HL-60/S4 (cell line): Measurements from ENCODE around the gene TEX54.
"Not testable (repeated sequence)": the region's sequence is repeated elsewhere in the genome, so short reads cannot be mapped to it uniquely, and the experiment has no call there.

Experiments
- in situ Hi-C: fragments of 300-500 bp; cut with MboI; formaldehyde crosslinking; loops from 2 replicates; pipeline ENCODE4 v1.14.3; 2022; ENCODE audit warnings: low sequenced_read_pairs

The TEX54 gene

GRCh38 chr11:62839050-62839945, 6.7 kb upstream of the TEX54 start, which contains the start of gene WDR74:
Gene WDR74 (minus strand): TSS chr11:62839590. CDS start chr11:62839570, 20 bp downstream.
- in situ Hi-C loops, result no loop called here

- in situ Hi-C loops, result no loop called here
These were observed 2.7 kb upstream of the TEX54 start for GRCh38 chr11:62835336-62835735.

DNA sequence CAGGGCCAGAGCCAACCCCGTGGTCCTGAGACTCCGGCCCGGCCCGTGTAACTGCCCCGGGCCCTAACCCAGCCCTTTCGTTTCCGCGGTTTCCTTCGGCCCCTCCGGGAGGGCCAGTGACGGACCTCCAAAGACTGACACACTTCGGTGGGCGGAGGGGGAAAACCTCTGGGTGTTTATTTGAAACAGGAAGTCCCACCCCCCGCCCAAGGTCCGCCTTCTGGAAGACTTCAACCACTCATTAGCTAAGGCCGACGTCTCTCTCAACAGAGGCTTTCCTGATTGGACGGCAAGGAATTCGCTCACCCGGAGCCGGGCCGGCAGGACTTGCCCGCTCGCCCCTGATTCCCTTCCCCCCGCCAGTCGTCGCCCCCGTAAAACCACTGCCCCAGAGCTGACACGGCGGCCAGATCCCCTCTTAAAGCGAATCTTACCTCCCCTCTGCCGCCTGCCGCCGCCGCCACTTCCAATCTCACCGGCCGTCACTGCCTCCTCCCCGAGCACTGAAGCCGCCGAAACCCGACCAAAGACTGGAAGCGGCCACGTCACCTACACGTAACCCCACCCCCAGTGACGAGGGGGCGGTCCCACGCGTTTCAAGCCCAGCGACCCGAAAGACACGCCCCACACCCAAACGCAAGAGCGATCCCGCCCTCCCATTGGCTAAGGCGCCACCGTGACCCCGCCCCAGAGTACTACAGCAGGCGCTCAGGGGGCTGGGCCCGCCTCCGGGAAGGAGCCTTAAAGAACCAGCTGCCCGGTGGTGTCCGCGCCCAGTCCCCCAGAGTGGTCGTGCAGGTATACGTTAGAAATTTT, 913 bp downstream of the TEX54 start, which contains the start of gene STX5:
Gene STX5, minus strand, starts transcription at position 532 of the 816 bp plus-strand sequence. CDS start 808 bp downstream, outside the sequence.
- in situ Hi-C loops, result no loop called here

DNA sequence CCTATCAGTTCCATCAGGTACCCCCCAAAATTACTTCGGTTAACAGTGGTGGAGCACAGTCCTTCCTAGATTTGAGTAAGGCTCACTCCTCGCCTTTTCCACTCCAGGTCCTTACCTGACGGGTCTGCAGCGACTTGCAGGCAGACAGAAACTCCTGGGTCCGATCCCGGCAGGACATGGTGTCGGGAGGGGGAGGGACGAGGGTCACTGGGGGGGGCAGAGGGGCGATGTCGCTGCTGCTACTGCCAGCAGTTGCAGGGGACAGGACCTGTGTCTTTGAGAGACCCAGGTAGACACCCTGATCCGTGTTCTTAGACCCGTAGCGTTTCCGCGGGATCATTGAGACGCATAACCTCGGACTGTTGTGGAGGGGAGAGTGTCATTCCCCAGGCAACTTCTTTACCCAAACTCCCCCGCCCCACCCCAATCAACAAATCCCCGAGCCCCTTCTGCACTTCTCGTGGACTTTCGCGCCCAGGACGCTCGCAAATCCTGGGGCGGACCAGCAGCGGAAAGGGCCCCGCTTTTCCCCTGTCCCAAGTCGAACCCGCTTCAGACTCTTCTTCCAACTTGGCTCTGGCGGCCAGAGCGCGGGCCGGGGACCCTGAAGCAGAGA, 1.6 kb downstream of the TEX54 start:
- in situ Hi-C loops, result no loop called here

DNA sequence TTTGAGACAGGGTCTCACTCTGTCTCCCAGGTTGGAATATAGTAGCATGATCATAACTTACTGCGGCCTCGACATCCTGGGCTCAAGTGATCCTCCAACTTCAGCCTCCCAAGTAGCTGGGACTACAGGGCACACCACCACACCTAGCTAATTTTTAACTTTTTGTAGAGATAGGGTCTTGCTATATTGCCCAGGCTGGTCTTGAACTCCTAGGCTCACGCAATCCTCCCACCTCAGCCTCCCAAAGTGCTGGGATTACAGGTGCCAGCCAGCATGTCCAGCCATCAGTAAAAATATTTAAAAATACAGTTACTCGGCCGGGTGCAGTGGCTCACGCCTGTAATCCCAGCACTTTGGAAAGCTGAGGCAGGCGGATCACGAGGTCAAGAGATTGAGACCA, 4.5 kb downstream of the TEX54 start:
- in situ Hi-C loops, result not testable (repeated sequence)

DNA sequence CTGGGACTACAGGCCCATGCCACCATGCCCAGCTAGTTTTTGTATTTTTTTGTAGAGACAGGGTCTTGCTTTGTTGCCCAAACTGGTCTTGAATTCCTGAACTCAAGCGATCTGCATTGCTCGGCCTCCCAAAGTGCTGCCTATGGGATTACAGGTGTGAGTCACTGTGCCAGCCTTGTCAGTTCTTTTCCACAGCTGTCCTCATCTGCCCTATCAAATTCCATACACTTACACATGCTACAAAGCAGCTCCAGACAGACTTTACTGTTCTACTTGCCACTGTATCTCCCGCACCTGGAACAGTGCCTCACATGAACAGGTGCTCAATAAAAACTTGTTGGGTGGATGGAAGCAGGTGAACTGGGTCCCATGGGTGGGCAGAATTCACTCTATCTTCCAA, 9.0 kb downstream of the TEX54 start:
- in situ Hi-C loops, result no loop called here

DNA sequence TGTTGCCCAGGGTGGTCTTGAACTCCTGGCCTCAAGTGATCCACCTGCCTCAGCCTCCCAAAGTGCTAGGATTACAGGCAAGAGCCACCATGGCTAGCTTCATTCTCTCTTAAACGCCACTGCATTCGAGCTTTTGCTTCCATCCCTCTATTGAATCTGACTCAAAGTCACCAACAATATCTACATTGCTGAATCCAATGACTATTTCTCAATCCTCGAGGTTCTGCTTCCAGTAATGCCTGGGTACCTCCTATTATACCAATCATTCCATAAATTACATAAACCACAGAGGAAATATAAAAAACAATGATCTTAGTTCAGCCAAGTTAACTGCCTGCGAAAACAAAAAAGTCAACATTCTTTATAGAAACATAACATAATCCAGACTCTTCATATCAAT, 15.5 kb downstream of the TEX54 start:
- in situ Hi-C loops, result no loop called here

DNA sequence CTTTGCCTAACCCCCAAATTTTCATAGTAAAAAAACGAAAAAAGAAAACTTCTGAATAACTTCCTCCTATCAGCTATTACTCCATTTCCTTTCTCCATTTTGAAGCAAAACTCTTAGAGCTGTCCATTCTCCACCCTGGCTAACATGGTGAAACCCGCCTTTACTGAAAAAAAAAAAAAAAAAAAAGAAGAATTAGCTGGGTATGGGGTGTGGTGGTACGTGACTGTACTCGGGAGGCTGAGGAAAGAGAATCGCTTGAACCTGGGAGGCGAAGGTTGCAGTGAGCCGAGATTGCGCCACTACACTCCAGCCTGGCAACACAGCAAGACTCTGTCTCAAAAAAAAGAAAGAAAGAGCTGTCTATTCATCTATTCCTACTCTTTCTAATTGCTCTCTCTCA, 16.1 kb downstream of the TEX54 start:
- in situ Hi-C loops, result no loop called here

DNA sequence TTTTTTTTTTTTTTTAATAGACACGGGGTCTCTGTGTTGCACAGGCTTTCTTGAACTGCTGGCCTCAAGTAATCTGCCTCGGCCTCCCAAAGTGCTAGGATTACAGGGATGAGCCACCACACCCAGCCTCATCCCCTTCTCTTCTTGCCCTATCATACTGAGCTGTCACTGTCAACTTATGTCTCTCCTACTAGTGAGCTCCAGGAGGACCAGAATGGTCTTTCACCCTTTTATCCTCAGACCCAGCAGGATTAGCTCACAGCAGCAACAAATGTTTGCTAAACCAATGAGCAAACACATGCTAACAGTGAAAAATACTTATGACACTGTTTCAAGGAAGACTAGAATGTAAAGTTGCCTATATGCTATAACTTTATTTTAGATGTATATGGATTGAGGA, 21.0 kb downstream of the TEX54 start:
- in situ Hi-C loops, result no loop called here

DNA sequence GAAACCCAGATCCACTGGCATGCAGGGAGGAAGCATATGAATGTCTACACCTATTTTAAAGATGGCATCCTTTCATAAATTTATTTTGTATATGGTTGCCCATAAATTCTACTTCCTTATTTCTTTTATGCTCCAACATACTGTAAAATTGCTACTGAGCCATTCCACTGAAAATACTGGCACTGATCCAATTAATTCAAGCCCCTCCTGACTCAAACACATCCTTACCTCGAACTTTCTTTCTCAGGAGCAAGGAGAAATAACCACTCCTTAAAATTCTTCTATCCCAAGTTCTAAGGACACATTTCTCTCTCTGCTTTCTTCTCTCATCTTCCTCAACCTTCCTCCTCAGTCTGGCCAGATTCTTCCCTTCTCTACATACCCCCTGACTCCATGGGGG, 21.9 kb downstream of the TEX54 start:
- in situ Hi-C loops, result no loop called here

DNA sequence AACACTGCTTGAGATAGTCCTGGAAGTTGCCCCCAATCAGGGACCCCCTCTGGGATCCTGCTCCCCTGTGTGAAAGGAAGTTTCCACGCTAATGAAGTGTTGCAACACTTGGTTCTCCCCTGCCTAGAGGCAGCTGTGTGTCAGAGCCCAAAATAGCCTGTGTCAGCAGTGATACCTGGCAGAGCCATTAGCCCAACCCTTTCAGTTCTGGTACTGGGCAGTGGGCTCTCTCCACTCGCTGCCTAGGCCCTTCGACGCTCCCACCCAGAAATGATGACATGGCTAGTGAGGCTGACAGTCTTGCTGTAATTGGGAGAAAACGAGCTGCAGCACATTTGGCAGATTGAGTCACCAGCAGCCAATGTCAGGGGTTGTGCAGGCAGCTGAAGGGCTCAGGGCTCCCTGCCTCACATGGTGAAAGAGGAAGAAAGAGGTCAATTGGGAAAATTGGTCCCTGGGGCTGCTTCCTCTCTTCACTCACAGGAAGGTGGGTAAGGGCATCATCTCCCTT, 26.0 kb downstream of the TEX54 start:
- in situ Hi-C loops, result no loop called here

- in situ Hi-C loops, result no loop called here
These were observed 26.6 kb downstream of the TEX54 start for GRCh38 chr11:62805961-62806441.

GRCh38 chr11:62805076-62805892, 27.4 kb downstream of the TEX54 start, which contains the start of gene NXF1:
Gene NXF1 (minus strand): TSS chr11:62805440. CDS start chr11:62805356, 84 bp downstream.
- in situ Hi-C loops, result no loop called here

DNA sequence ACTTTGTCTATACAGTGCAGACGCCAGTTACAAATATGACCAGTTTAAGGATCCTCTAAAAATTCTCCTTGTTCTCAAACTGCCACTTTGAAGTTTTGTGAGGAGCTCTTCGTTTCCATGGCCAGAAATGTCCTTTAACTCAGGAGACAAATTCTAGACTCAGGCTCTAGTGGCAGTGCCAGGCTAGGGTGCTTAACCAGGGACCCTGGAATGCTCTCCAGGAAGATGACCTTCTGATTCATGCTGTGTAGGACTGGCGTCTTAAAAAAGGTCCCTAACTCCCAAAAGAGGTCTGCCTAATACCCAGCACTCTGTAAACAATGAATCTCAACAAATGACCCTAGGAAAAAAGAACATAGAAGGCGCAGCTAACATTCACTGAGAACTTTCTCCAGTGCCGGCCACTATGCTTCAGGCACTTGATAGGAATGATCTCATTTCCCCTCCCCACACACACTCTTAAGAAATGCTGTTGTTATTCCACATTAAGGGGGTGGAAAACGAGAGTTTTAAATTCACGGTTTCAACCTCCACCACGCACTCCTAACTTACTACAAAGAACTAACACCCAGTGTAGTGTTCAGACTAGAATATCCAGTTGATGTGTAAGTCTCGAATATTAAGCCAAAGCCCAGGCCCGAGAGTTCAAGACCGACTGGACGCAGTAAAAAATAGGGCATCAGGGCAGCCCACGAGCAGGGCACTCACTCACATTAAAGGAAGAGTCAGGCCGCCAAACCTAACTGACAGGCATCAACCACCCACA, 28.1 kb downstream of the TEX54 start:
- in situ Hi-C loops, result no loop called here

GRCh38 chr11:62801071-62801470, 31.6 kb downstream of the TEX54 start:
- in situ Hi-C loops, result no loop called here

DNA sequence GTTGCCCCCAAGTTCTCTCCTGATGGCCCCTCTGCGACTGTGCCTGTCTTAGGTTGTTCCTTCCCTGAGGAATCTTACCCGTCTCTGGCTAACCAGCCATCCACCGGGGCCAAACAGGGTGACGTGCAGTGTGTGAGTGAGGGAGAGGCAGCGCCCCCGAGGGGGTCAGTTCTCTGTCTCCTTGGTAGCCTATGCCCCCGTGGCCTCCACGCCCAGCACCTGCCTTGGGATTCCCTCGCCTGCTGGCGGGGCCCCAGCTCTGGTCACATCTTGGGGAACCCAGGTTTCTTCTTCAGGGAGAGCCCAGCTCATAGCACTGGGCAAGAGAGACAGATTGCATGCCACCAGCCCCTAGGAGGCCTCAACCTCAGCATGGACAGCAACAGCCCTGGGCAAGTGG, 33.2 kb downstream of the TEX54 start:
- in situ Hi-C loops, result no loop called here

- in situ Hi-C loops, result no loop called here
These were observed 36.4 kb downstream of the TEX54 start for GRCh38 chr11:62796281-62796680.

GRCh38 chr11:62794201-62794775, 38.4 kb downstream of the TEX54 start:
- in situ Hi-C loops, result no loop called here

GRCh38 chr11:62792202-62792575, 40.5 kb downstream of the TEX54 start:
- in situ Hi-C loops, result no loop called here
